T47D (cell line): Measurements from ENCODE around the gene SLC32A1.
A peak's percentile ranks its signal among the peaks of the same experiment; 100 is the strongest.

ENCODE experiments used
- DNase-seq, 2 experiments: peaks; one replicate each; pipeline versions ENCODE4 v3.0.0 to v3.0.0-alpha.2; 2011 to 2012; ENCODE audit warnings: low read depth in 1 of 2, low spot score in 1 of 2
- JUND ChIP-seq: IDR thresholded peaks from 2 replicates; pipeline ENCODE4 v1.6.1; 2012; ENCODE audit warnings: low read depth
- in situ Hi-C: cut with HindIII; loops from 2 replicates; pipeline ENCODE4 v1.10.0; 2016; ENCODE audit warnings: low sequenced_read_pairs, low pct_unique_long_range_greater_than_20kb

Gene SLC32A1

DNA sequence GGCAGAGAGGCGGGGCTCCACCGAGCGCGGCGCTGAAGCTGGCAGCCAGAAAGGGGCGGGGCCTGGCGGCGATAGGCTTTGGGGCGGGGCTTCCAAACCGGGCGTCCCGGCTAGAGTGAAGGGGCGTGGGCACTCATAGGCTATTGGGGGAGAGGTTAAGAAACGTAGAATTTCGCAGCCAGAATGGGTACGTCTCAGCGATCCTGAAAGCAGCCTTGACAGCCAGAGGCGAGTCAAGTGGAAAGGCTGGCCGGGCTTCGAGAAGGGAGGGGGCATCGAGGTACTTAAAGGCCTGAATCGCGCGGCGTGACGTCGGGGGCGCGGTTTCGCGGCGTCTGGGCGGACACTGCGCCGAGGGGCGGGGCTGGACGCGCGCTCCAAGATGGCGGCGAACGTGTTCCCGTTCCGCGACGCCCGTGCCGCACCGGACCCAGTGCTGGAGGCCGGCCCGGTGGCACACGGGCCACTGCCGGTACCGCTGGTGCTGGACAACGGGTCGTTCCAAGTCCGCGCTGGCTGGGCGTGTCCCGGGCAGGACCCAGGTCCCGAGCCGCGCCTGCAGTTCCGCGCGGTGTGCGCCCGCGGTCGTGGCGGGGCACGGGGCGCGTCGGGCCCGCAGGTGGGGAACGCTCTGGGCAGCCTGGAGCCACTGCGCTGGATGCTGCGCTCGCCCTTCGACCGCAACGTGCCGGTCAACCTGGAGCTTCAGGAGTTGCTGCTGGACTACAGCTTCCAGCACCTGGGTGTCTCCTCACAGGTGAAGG is 24.0 kb downstream of the SLC32A1 start, which contains the start of gene ACTR5:
ACTR5 (plus strand) TSS at position 364 of the 764 bp plus-strand sequence; CDS start at position 383, 19 bp downstream.
- in situ Hi-C loops = no loop called here
- DNase-seq = peak; percentile 95 to 96
- no peak for TF ChIP-seq JUND

DNA sequence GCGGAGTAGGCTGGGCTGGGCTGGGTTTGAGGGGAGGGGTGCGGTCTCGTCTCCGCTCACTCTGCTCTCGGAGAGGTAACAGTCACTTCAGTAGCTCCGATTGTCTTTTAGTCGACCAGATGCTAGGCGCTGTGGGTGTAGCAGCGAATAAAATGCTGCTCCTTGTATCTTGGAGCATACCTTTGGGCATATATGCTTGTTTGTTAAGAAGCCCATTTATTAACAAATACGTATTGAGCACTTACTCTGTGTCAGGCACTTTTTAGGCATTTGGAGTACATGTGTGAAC is 24.5 kb downstream of the SLC32A1 start:
- peak; percentile 79 to 82 for DNase-seq

GRCh38 chr20:38751360-38751976 is 27.2 kb downstream of the SLC32A1 start:
- in situ Hi-C loops = no loop called here
- TF ChIP-seq JUND = no peak
- peak; percentile 55 to 71 for DNase-seq

More for the DNA sequence above, 24.5 kb downstream of the SLC32A1 start:
- in situ Hi-C loops = no loop called here
- TF ChIP-seq JUND = no peak

DNA sequence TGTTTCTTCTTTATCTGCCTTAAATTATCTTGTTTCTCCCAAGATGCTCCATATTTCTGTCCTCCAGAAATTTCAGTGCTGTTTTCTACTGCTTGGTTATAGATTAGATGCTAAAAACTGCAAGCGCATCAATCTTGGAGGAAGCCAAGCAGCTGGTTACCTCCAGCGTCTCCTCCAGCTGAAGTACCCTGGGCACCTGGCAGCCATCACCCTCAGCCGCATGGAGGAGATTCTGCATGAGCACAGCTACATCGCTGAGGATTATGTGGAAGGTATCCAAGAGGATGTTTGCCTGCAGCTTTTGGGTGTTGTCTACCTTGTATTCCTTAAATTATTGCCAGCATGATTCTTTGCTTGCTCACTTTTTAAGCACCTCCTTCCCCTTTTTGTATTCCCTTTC is 27.7 kb downstream of the SLC32A1 start:
- no peak for DNase-seq
- in situ Hi-C loops = no loop called here

GRCh38 chr20:38754924-38755323 is 30.6 kb downstream of the SLC32A1 start:
- no peak for DNase-seq
- in situ Hi-C loops = no loop called here
- TF ChIP-seq JUND = no peak

More for the DNA sequence above, 27.7 kb downstream of the SLC32A1 start:
- no peak for TF ChIP-seq JUND

DNA sequence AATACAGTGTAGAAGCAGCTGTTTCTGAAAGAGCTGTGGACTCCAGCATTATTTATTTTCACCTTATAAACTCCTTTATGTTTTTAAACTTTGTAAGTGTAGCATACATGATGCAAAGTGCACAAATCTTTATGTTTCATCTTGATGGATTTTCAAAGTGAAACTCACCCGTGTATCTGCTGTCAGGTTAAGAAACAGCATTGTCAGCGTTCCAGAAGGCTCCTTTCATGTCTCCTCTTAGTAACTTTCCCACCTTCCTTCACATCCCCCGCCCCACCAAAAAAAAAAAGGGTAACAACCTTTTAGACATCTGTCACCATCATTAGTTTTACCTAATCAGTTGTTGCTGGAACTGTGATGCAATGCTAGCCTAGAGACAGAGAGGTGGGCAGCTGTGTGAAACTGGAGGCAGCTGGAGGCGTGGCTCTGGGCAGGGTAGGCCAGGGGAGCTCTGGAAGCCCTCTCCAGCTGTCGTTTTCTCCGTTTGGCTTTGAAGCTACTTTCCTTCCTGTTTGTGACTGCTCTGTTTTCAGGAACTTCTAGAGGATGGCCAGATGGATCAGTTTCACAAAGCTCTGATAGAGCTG is 31.1 kb downstream of the SLC32A1 start:
- in situ Hi-C loops = no loop called here
- TF ChIP-seq JUND = no peak
- DNase-seq = no peak

- TF ChIP-seq JUND = no peak
- no peak for DNase-seq
Measured at GRCh38 chr20:38757145-38757775, 33.0 kb downstream of the SLC32A1 start.

GRCh38 chr20:38759106-38759505 is 34.8 kb downstream of the SLC32A1 start:
- in situ Hi-C loops = no loop called here
- no peak for DNase-seq
- no peak for TF ChIP-seq JUND

More at GRCh38 chr20:38757145-38757775, 33.0 kb downstream of the SLC32A1 start:
- in situ Hi-C loops = no loop called here

DNA sequence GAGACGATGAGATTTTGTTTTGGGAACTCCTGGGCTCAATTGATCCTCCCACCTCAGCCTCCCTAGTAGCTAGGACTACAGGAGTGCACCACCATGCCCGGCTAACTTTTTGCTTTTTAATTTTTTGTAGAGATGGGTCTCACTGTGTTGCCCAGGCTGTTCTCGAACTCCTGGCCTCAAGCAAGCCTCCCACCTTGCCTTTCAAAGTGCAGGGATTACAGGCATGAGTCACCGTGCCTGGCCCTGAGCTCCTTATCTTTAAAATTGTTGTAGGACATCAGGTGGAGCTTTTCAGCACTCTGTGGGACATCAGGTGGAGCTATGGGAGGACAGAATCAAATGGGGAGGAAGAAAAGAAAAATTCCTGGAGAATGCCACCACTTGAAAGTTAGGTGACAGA is 36.7 kb downstream of the SLC32A1 start:
- in situ Hi-C loops = no loop called here
- TF ChIP-seq JUND = no peak
- no peak for DNase-seq

DNA sequence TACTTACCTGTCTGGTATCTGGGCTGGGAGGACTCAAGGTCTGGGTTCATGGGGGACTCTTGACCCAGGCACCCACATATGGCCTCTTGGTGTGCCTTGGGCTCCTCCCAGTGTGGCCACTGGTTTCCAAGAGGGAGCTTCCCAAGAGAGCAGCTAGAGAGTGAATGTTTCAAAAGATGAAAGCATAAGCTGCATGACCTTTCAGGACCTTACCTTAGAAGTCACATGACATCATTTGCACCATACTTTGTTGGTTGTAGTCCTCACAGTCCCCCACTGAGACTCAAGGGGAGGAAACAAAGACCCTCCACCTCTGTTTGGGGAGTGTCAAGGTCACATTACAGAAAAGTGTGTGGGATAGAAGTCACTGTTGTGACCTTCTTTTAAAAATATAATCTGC is 37.9 kb downstream of the SLC32A1 start:
- no peak for TF ChIP-seq JUND
- no peak for DNase-seq
- in situ Hi-C loops = no loop called here

- in situ Hi-C loops = no loop called here
- TF ChIP-seq JUND = no peak
- DNase-seq = no peak
Measured at GRCh38 chr20:38763616-38764015, 39.3 kb downstream of the SLC32A1 start.

DNA sequence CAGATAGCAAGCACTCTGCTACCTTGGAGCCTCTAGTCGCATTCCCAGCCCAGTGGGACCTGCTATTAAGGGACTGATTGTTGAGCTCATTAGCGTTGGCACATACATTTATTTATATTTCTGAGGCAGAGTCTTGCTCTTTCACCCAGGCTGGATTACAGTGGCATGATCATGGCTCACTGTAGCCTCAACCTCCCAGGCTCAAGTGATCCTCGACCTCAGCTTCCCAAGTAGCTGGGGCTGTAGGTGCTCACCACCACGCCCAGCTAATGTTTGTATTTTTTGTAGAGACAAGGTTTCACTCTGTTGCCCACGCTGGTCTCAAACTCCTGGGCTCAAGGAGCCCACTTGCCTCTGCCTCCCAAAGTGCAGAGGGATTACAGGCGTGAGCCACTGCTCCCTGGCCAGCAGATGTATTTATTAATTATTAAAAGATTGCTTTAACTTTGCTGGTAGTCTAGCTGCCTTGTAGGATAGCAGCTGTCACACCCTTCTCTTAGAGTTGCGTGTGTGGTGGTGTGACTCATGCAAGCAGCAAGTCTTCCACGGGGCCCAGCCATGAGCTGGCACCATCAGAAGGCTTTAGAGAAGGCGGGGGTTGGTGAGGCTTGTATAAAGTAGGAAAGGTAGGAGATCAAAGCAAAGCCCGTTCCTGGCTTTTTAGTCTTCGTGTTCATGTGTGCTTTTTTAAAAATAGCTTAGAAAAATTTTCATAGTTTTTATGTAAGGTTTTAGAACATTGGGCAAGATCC is 40.5 kb downstream of the SLC32A1 start:
- no peak for TF ChIP-seq JUND
- in situ Hi-C loops = no loop called here
- no peak for DNase-seq
